ENCODE measurements around the gene LY9.

LY9 gene

DNA sequence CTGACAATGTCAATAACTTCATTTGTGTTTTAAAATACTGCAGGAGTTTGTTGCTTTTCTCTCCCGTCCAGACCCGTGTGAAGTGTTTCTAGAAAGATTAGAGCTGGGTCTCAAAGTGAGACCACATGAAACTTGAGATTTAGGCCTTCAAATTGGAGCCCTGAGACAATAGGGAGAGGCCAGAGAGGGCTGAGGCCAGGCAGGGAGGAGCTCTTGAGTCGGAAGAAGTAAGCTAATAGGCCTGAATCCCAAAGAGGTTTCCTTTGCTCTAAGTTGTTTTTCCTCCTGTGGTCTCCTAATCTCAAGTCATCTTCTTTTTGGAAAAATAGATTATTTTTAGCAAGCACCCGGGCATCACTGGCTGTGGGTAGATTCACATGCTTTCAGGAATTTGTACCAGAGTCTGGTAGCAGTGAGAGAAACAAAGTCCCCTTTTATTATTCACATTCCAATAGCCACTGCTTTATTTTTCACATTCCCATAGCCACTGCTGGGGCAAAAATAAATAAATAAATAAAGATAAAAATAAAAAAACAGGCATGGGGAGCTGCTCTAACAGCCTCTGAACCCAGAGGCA lies 41.1 kb downstream of the LY9 start:
- DNase-seq (ENCODE audit: low spot score), result no peak

DNA sequence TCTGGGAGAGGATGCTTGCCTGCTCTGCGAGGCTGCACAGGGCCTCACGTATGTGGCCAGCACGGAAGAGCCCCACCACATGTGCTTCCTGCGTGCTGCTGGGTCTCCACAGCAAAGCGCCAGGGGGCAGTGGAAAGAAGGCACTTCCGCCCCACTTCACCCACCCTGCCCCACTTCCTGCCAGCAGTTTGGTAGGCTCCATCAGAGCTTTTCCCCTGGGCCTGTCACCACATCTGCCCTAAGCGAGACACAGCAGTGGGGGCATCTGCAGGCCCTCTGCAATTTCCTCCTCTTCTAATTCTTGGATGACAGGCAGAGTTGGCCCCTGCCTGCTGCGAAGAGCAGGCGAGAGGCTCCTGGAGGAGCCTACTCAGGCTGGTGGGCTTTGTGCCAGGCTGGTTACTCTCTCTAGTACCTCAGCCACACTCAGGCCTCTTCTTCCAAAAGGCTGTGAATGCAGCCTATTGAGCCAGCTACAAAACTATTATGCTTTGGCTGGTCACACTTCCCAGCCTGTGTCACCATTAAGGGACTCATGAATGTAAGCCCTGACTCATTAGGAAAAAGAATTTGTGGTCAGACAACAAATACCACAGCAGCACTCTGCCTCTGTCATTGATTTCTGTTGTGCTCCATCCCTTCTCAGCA lies 41.7 kb downstream of the LY9 start:
- DNase-seq (ENCODE audit: low spot score), result no peak

DNA sequence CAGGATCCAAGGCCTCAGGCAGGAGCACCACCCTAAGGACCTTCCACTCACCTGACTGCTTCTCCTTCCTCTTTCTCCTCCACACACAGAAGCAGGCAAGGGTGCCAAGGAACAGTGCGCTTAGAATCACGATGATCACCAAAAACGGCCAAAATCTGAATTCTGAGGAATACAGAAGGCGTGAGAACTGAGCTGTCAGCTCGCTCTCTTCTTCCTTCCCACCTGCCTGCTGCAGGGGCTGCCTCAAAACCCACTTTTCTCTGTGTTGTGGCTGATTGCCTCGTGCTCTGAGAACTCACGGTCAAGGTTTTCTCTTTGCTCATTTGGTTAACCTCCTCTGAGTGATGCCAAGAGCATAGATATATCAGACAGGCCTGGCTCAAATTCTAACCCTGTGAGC lies 42.9 kb downstream of the LY9 start:
- DNase-seq (ENCODE audit: low spot score), result no peak

DNA sequence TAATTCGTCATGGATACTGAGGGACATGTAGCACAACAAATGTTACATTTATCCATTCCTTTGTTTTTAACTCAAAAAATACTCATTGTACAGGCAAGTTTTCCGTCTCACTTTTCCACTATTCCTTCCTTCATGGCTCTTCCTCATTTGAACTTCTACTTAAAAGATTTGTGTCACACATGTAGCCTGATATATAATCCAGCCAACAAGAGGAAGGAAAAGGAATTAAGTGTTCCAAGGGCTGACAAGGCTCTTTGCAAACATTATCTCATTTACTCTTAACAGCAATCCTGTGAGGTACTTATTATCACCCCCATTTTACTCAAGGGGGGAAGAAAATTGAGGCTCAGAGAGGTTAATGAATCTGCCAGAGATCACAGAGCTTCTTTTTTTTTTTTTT lies 43.8 kb downstream of the LY9 start:
- DNase-seq (ENCODE audit: low spot score), result no peak

DNA sequence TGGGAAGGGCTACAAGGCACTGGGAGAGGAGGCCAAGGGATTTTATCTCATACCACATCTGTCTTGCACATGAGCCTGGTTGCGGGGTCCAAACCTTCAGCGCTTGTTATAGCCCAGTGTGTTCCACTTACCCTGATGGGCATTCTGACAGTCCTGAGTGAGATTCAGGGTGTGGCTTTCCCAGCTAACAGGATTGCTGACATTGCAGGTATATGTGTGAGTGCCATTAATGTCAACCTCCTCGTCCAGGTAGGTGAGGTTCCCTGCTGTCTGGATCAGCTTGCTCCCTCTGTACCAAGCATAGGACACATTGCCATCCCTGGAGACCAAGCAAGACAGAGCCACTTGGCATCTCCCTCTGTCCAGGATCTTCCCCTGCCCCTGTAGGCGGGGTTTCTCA lies 45.1 kb downstream of the LY9 start:
- DNase-seq (ENCODE audit: low spot score), result no peak

DNA sequence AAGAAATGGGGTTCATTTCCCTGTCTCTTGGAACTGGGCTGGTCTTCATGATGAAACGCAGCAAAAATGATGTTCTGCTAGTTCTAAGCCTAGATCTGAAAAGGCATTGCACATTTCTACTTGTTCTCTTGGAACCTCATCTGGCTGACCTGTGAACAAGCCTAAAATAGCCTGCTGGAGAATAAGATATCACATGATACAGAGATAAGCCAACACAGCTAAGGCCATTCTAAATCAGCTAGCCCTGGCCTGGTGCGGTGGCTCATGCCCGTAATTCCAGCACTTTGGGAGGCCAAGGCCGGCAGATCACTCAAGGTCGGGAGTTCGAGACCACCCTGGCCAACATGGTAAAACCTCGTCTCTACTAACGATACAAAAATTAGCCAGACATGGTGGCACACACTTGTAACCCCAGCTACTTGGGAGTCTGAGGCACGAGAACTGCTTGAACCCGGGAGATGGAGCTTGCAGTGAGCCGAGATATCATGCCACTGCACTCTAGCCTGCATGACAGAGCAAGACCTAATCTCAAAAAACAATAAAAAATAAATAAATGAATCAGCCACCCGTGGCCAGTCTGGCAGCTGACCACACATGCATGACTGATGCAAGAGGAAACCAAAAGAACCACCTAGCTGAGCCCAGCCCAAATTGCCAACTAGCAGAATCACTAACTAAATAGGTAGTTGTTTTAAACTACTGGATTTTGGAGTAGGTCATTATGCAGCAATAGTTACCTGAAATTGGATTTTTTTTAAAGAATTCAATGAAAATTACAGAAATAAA lies 48.7 kb downstream of the LY9 start:
- no peak for DNase-seq (ENCODE audit: low spot score)

DNA sequence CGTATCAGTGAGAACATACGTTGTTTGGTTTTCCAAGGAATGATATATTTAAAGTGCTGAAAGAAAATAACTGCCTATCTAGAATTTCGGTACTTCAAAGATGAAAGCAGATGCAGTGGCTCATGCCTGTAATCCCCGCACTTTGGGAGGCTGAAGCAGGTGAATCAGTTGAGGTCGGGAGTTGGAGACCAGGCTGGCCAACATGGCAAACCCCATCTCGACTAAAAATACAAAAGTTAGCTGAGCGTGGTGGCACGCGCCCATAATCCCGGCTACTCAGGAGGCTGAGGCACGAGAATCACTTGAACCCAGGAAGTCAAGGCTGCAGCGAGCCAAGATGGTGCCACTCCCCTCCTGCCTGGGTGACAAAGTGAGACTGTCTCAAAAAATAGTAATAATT lies 50.3 kb downstream of the LY9 start:
- no peak for DNase-seq (ENCODE audit: low spot score)

DNA sequence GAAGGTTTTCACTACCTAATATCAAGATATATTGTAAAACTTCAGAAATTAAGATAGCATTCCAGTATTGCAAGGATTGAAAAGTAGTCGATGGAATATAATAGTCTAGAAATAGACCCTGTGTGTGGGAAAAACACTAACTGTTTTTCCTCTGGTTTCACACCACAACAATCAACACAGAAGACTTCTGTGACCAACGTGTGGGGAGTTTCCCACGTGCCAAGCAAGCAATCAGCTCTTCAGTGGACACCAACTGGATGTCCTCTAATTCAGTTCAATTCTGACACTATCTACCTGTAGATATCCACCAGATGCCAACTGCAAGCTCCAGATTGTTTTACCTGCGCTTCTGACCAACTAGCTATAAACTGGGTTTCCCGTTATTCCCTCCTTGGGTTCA lies 54.6 kb downstream of the LY9 start:
- no peak for DNase-seq (ENCODE audit: low spot score)

DNA sequence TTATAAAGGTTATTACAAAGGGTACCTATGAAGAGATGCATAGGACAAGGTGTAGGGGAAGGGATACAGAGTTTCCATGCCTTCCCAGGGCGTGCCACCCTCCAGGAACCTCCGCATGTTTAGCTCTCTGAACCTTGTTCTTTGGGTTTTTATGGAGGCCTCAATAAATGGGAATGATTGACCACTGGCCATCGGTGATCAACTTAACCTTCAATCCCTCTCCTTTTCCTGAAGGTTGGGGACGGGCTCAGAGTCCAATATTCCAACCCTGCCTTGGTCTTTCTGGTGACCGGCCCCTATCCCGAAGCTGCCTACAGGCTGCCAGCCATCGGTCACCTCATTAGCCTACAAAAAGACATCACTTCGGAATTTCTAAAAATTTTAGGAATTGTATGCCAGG lies 55.0 kb downstream of the LY9 start:
- DNase-seq (ENCODE audit: low spot score), result no peak

DNA sequence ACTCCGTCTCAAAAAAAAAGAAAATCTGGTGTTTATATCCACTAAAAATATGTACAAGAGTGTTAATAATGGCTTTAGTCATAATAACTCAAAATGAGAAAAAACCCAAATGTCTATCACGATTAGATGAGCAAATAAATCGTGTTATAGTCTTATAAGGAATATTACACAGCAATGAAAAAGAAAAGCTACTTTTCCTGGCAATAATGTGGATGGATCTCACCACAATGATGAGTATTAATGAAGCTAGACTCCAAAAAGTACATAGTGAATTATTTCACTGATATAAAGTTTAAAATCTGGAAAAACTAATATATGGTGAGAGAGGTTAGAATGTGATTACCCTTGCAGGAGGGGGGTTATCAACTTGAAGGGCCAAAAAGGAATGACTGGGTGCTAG lies 57.0 kb downstream of the LY9 start:
- no peak for DNase-seq (ENCODE audit: low spot score)

DNA sequence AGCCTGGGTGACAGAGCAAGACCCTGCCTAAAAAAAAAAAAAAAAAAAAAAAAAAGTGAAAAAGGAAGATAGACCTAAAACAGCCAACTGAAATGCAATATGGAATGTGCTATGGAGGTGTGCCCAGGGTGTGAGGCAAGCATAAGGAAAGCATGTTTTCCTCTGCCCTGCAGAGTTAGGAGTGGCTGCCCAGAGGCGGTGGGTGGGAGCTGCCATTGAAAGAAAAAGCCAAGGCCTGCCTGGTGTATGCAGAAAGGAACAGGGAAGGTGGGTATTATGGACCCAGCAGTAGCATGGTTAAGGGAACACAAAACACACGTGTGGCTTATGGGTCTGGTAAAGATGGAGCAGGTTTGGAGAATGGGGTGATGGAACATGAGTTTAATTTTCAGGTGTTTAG lies 57.8 kb downstream of the LY9 start:
- DNase-seq (ENCODE audit: low spot score), result no peak

DNA sequence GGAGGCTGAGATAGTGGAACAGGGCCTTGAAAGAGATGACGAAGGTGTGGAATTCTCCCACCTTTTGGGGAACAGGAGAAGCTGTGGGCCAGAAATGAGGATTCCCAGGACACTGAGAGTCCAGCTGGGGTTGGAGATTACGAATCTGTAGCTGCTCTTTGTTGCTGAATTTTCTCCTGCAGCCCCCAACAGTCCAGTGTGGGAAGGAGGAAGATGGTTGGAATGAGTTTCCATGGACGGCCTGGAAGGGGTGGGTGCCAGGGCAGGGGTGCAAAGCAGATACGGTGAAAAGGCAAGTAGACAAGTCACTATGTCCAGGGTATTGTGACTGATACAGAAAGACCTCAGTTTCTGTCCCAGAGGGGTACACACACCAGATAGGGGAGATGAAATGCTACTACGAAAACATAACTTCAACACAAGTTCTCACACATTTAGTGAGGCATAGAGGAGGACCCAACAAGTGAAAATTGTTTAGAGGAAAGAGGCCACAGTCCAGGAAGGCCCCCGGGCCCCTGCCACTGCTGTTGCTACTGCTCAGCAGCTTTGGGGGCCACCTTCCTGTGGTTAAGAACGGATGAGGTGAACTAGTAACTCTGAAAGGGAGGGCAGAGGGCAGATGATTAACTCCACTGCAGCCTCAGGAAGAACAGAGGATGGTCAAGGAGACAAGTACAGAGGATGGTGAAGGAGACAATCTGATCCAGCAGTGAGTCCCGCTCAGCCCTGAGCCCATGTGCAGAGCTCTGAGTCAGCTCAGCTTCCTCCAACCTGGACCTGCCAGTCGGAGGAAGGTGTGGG lies 59.4 kb downstream of the LY9 start:
- no peak for DNase-seq (ENCODE audit: low spot score)

DNA sequence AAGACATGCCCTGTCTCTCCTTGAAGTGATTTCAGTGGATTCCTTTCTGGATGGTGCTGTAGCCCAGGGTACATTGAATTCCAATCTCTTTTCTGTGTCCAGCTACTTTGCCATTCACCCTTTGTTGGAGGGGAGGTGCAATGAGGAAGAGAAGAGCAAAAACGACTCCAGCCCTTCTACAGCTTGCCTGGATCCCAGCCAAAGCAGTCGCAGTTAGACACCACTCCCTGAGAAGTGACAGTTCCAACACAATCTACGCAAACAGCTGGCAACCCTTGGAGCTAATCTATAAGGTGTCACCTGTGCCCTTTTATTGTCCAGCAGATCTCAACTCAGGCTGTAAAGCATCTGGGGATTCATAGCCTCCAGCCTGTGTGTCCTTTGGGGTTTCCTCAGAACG lies 62.1 kb downstream of the LY9 start:
- no peak for DNase-seq (ENCODE audit: low spot score)

DNA sequence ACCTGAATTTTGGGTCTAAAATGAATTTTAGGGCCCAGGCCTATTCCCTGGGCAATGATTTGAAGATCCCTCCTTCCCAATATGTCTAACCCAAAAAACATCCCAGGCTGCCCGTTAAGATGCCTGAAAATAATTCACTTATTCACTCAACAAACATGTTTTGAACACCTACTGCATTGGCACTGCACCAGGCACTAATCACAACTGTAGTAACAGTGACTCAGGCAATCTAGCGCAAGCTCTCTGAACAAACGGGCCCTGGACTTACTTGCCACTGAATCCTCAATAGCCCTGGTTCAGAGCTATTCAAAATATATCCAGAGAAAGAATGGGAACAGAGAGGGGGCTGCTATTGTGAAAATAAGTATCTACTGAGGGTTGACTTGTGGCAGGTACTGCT lies 62.5 kb downstream of the LY9 start:
- no peak for DNase-seq (ENCODE audit: low spot score)

DNA sequence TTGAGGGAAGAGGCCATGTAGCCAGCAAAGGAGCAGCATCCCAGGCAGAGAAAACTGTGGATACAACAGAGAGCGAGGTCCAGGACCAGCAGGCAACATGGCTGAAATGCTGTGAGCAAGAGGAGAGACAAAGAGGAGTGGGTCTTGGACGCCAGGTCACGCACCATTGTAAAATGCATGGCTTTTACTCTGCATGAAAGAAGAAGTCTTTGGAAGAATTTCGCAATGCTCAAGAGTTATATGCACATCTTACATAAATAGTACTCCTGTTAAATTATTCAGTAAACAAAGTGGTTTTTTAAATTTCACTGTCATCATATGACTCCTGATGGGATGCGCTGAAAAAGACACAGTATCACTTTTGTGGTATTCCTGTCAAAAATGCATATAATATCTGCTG lies 63.2 kb downstream of the LY9 start:
- DNase-seq (ENCODE audit: low spot score), result no peak

DNA sequence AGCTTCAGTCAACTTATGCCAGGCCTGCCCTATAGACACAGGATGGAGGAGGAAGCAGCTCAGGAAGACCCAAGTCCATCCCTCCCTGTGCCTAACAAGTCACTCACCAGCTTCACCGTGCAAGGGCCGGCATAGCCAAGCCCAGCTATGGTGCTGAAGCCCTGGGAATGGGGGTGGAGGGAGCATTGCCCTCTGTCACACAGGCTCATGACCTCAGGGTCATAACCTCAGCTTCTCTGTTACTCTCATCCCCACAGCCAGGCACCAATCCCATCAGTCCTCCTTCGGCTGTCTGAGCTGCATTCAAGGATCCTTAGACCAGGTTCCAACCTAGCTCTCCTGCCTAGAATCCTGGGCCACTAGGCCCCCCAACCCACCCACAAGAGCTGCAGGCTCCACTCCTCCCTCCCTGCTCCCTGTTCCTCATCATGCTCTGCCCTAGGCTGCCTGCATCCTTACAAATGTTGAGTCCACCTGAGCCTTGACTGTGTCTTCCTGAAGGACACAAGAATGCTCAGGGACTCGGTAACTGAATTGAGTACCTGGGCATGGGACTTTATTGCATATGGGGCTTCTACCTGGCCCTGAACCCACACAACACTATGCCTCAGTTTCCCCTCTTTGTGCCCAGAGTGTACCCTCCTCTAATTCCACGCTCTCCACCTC lies 65.0 kb downstream of the LY9 start:
- DNase-seq (ENCODE audit: low spot score), result no peak

DNA sequence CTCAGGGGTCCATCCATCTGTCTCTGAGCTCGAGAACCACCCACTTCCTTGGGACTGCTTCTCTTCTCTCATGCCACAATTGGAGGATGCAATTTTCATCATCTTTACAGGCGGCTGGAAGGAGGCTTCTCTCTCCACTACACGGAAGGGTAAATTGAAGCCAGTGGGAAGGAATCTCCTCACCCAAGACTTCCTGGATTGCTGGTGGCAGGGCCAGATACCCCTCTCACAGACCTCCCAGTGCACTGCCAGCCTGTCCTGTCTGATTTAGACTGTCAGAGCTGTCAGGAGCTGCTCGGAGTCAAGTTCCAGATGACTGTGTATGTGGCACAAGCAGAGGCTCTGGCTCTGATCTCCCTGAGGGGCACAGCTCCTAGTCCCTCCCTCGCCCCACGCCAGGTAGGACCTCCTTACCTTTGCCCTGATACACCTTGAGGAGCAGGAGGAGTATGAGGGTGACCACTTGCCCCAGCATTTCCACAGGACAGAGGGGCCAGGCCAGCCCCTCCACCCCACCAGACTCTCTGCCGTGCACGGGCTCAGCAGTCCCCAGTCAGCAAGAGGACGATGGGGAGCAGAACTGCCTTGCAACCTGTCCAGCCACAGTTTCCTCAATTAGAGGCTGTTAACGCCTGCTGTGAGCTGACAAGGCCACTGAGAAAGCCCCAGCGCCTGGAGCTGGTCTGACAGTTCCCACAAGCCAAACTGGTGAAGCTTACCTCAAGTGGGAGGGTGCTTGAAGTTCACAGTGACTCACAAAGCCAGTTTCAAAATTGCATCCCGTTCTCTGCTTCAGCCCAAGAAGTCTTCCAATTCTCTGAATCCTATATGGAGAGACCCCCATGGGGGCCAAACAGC lies 66.5 kb downstream of the LY9 start, which contains the start of gene CD244:
TSS of gene CD244 (minus strand) at position 685 of the 858 bp plus-strand sequence. CDS start at position 475, 210 bp downstream.
- DNase-seq (ENCODE audit: low spot score), result no peak

DNA sequence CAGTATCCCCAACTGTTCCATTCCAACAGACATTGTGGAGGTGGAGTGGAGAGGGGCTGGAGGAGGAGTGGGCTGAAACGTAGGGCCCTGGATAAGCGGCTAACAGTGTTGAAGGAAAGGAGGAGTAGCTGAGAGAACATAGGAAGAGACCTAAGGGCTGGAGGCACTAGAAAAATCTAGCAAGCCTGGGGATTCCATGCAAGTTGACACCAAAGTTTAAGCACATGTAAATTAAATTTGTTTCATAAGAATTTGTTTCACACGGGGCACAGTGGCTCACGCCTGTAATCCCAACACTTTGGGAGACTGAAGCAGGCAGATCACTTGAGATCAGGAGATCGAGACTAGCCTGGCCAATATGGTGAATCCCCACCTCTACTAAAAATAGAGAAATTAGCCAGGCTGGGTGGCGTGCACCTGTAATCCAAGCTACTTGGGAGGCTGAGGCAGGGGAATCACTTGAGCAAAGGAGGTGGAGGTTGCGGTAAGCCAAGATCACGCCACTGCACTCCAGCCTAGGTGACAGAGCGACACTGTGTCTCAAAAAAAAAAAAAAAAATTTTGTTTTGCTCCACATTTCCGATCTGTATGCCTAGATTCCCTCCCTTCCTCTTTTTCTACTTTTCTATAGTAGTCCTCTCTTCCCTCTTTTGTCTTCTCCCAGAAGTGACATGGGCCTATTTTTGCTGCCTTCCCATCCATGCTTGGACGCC lies 67.2 kb downstream of the LY9 start:
- no peak for DNase-seq (ENCODE audit: low spot score)

DNA sequence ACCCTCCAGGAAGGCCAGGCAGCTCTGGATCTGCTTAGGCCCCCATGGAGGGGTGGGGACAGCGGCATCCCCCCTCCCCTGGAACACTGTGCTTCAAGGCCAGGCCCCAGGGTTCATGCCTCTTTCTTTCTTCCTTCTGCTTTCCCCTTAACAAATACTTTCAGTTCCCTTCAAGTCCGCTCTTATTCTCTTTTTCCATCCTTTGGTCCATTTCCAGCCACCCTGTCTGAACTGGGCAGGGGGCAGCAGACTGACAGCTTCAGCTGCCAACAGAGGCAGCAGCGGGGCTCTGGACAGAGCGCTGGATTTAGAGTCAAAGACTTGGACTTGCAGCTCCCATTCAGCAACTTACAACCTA lies 67.8 kb downstream of the LY9 start:
- no peak for DNase-seq (ENCODE audit: low spot score)

DNA sequence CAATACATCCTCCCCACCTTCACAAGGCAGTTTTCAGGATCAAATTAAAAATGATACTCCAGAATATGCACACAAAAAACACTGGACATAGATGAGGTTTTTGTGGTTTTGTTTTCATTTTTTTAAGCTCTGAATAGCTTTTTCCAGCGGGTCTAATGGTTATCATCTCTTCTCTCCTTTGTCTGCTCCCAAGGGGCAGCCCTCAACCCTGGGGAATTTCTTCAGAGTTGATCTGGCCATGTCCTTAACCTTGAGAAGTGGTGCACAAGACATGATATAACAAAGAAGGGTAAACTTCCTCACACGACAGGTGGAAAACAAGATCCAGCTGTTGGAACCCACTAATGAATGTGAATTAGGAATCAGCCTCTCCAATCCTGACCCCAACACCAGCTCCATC lies 68.2 kb downstream of the LY9 start:
- DNase-seq (ENCODE audit: low spot score), result no peak

DNA sequence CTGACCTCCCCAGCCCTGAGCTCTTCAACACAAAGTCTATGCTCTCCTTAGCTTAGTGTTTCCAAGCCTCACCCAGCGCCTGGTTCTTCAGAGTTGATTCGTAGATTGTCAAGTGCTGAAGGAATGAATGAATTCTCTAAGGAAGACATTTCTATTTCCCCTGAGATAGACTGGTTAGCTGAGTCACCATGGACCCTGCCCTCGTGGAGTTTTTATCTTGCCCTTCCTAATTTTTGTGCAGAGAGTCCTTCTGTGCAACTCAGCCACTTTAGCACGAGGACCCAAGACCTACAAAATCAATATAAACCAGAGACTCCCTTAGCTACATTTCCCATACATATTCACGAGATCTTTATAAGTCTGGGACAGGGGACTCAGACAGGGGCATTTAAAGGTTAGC lies 69.4 kb downstream of the LY9 start:
- no peak for DNase-seq (ENCODE audit: low spot score)

Data from AG08396 (cell line).